Esophagus mucosa (tissue), 1 donor: Measurements from ENCODE around the gene HYAL4. TPM values are rescaled to one million over a fixed set of nuclear protein-coding genes. Genes with fewer than 3 reads are reported as not detected.
"Not testable (repeated sequence)": the region's sequence is repeated elsewhere in the genome, so short reads cannot be mapped to it uniquely, and the experiment has no call there.

Experiments used
- ATAC-seq: fragments of 200-7000 bp; cut with Tn5 transposase; one replicate; pipeline ENCODE4 v1.9.1; 2020
- total RNA-seq: library from RNA; stranded (reverse); gene quantifications from one replicate; pipeline ENCODE4 v1.2.4, GENCODE V29; 2023
- donor health status: DM: yes; HTN: yes; CAD: no.

The HYAL4 gene
- total RNA-seq, 1 donor from 2014 or later, result not detected

GRCh38 chr7:123847868-123848267 lies 2.9 kb downstream of the HYAL4 start:
- ATAC-seq, result no peak

DNA sequence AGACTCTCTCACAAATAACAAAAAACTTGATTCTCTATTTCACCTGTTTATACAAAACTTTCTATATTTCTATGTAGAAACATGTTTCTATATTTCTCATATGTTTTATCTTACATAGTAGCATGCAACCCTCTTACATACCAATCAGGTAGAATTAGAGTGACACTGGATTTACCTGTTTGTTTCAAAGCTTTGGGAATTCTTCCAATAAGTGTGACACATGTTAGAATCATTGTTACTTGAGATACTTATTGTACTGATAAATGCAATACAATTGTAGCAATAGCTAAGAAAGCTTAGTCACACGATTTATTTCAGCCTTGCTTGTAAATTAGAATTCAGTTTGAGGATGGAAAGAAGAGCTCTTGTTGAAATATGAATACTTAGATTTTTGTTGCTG lies 4.9 kb downstream of the HYAL4 start:
- ATAC-seq, result peak; percentile 73

DNA sequence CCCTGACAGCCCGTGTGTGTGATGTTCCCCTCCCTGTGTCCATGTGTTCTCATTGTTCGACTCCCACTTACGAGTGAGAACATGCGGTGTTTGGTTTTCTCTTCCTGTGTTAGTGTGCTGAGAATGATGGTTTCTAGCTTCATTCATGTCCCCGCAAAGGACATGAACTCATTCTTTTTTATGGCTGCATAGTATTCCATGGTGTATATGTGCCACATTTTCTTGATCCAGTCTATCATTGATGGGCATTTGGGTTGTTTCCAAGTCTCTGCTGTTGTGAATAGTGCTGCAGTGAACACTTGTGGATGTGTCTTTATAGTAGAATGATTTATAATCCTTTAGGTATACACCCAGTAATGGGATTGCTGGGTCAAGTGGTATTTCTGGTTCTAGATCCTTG lies 6.4 kb downstream of the HYAL4 start:
- not testable (repeated sequence) for ATAC-seq

DNA sequence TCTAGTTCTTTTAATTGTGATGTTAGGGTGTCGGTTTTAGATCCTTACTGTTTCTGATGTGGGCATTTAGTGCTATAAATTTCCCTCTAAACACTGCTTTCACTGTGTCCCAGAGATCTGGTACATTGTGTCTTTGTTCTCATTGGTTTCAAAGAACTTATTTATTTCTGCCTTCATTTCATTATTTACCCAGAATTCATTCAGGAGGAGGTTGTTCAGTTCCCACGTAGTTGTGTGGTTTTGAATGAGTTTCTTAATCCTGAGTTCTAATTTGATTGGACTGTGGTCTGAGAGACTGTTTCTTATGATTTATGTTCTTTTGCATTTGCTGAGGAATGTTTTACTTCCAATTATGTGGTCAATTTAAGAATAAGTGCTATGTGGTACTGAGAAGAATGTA lies 9.3 kb downstream of the HYAL4 start:
- not testable (repeated sequence) for ATAC-seq

DNA sequence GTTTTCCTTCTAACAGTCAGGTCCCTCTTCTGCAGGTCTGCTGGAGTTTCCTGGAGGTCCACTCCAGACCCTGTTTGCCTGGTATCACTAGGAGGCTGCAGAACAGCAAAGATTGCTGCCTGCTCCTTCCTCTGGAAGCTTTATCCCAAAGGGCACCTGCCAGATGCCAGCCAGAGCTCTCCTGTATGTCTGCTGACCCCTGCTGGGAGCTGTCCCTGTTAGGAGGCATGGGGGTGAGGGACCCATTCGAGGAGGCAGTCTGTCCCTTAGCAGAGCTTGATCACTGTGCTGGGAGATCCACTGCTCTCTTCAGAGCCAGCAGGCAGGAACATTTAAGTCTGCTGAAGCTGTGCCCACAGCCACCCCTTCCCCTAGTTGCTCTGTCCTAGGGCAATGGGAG lies 11.5 kb downstream of the HYAL4 start:
- ATAC-seq, result not testable (repeated sequence)

DNA sequence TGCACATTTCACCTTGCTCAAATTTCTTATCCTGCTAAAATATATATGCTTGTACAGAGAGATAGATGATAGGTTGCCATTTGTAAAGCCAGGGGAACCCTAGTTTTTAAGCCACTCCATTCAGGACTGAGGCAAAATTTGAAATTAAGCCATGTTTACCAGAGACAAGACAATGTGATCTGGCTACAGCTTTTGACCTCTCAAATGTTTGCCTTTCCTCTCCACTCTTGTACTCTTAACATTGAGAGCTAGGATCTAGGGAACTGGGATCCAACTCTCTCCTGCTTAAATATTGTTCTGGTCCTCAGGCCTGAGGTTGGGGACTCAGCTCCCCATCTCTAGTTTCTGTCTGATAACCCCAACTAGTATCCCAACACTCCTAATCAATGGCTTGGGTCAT lies 15.9 kb downstream of the HYAL4 start:
- ATAC-seq, result no peak

DNA sequence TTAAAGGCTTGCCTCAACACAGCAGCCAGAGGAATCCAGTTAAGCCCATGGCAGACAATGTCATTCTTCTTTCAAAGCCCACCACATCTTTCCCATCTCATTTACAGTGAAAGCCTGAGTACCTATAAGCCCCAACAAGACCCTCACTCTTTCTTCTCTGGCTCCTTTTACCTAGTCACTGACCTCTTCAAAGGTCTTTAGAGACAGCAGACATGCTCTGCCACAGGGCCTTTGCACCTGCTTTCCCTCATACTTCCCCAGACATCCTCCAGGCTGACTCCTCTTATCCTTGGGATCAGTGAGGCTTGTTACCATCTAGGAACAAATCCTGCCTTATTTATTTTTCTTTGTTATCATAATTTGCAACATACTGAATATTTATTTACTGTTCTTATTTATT lies 17.8 kb downstream of the HYAL4 start:
- no peak for ATAC-seq

- ATAC-seq, result no peak
Observed at GRCh38 chr7:123863461-123863860, 18.5 kb downstream of the HYAL4 start.

GRCh38 chr7:123864012-123864411 lies 19.0 kb downstream of the HYAL4 start:
- no peak for ATAC-seq

DNA sequence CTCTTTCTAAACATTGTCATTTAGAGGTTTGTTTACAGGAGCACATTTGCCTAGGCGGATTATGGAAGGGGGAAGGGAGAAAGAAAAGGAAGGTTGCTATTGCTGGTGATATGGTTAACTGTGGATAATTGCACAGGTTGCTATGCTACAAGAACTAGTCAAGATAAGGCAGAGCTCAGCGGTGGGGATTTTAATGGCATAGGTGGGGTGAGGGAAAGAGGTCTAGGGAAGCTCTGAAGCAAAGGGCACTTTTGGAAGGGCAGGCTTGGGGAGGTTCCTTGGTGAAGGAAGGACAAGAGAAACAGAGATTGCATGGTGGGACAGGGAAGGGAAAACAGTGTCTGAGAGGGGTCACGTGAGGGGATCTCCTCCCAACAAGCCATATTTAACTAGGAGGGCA lies 19.5 kb downstream of the HYAL4 start:
- no peak for ATAC-seq

DNA sequence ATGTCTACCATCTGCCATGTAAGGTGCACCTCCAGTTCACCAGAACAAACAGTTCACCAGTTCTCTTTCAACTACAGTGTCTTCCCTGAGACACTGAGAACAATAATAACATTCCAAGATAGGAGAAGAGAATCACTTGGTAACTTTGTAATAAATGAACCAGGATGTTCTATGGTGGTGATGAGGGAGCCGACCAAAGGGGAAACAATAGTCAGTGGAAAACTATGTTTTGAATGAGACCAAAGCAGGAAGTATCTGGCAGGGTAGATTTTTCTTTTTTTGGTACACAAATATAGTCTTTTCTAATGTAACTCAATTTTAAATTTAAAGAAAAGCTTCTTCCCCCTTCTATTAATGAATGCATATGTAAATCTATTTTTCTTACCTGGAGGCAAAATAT lies 20.0 kb downstream of the HYAL4 start:
- no peak for ATAC-seq

DNA sequence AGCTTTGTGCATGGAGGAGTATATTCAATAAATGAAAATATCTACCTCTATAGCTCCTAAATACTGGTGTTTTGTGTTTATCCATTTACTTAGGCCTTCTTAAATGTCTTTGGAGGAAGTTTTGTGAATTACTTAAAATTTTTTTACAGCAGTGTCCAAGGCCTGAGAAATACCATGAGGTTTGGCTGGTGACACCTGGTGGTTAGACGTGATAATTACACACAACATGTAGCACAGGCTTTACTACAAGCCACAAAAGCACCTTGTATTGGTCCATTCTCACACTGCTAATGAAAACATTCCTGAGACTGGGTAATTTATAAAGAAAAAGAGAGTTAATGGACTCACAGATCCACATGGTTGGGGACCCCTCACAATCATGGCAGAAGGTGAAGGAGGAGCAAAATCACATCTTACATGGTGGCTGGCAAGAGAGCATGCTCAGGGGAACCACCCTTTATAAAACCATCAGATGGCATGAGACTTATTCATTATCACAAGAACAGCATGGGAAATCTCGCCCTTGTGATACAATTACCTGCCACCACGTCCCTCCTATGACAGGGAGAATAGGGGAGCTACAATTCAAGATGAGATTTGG lies 20.6 kb downstream of the HYAL4 start:
- peak; percentile 87 for ATAC-seq

- no peak for ATAC-seq
Observed at GRCh38 chr7:123867225-123867624, 22.3 kb downstream of the HYAL4 start.

- peak; percentile 66 for ATAC-seq
Observed at GRCh38 chr7:123871998-123872867, 27.3 kb downstream of the HYAL4 start.

DNA sequence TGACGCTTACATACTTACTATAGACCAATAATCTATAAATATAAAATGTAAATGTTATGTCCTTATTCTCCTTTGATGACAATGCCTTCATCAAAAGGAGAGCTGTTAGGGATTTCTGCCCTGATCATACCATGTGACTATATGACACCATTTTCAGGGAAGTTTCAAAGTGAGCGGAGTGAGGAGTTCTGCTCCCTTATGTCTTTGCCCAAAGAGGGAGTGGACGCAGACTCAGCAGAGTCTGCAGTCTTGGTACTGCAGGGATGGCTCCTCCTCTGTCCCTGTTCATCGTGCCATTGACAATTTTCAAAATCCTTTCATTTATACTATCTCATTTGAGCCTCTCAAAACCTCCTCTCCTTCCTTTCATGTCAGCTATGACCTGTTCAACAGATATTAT lies 27.9 kb downstream of the HYAL4 start:
- no peak for ATAC-seq

DNA sequence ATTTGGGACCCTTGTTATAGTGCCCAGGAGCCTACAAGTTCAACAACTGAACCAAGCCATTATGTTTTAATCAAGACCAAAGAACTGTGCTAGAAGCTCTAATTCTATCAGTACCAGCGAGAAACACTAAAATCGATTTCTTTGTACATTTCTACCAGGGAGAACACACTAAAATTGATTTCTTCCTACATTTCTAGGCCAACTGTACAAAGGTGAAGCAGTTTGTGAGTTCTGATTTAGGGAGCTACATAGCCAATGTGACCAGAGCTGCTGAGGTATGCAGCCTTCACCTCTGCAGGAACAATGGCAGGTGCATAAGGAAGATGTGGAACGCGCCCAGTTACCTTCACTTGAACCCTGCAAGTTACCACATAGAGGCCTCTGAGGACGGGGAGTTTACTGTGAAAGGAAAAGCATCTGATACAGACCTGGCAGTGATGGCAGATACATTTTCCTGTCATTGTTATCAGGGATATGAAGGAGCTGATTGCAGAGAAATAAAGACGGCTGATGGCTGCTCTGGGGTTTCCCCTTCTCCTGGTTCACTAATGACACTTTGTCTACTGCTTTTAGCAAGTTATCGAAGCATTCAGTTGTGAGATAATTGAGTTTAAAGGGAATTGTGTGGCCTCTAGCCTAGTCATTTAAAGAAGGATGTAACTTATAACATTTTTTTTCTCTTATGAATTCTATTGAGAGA lies 31.7 kb downstream of the HYAL4 start:
- no peak for ATAC-seq

DNA sequence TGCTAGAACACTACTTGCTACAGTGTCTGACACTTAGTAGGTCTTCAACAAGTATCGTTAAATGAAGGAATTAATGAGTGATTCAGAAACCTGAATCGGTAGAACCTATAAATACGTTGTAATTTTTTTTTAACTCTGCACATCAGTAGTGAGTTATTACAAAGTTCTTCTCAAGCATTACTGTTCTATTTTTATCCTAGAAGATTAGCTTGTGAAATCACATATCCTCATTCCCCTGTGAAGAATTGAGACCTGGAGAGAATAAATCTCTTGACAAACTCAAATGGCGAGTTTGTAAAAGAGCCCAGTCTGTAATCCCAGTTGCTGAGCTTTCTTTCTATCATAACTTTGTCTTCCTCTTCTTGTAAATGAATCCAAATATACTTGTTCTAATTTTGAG lies 34.7 kb downstream of the HYAL4 start:
- ATAC-seq, result no peak

- ATAC-seq, result no peak
Observed at GRCh38 chr7:123881300-123881699, 36.3 kb downstream of the HYAL4 start.

GRCh38 chr7:123883154-123883553 lies 38.2 kb downstream of the HYAL4 start:
- ATAC-seq, result no peak

- ATAC-seq, result no peak
Observed at GRCh38 chr7:123888192-123888591, 43.2 kb downstream of the HYAL4 start.

- not testable (repeated sequence) for ATAC-seq
Observed at GRCh38 chr7:123894753-123895152, 49.8 kb downstream of the HYAL4 start.

DNA sequence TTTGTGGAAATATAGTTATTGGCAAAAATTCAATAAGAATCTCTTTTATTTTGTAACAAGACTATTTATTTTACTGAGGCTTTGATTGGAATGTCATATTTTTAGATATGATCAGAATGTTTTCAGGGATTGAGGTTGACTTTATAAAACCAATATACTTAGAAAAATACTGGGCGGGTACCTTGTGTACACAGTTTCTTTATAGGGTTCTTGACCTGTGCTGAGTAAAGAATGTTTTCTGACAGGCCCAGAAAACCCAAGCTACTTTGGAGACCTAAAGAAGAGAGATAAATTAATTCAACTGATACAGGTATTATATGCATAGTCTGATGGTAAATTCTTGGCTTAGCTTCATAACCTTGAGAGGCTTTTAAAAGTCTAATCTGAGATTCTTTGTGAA lies 56.1 kb downstream of the HYAL4 start:
- ATAC-seq, result no peak

DNA sequence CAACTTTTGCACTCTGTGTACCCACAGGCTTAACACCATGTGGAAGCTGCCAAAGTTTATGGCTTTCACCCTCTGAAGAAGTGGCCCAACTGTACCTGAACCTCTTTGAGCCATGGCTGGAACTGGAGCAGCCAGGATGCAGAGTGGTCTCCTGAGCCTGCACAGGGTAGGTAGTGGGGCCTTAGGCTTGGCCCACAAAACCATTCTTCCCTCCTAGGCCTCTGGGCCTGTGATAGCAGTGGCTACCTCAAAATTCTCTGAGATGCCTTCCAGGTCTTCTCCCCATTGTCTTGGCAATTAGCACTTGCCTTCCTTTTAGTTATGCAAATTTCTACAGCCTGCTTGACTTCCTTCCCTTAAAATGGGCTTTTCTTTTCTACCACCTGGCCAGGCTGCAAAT lies 60.7 kb downstream of the HYAL4 start:
- ATAC-seq, result no peak

- no peak for ATAC-seq
Observed at GRCh38 chr7:123916240-123916724, 71.3 kb downstream of the HYAL4 start.
